GM12873 (cell line): Measurements from ENCODE around the gene TTC23.

Experiments
- CTCF ChIP-seq: IDR thresholded peaks from 2 replicates; pipeline ENCODE4 v1.5.1; 2012; ENCODE audit warnings: low read depth, mild to moderate bottlenecking, moderate library complexity, low read length, control low read depth; ENCODE audit not compliant: insufficient read depth; ENCODE audit errors: missing control alignments

The TTC23 gene

GRCh38 chr15:99129644-99130043 lies 119.7 kb downstream of the TTC23 start:
- no peak for TF ChIP-seq CTCF

- no peak for TF ChIP-seq CTCF
These were observed 121.0 kb downstream of the TTC23 start for GRCh38 chr15:99128411-99128810.

- no peak for TF ChIP-seq CTCF
These were observed 121.6 kb downstream of the TTC23 start for GRCh38 chr15:99127773-99128172.

- TF ChIP-seq CTCF = no peak
These were observed 122.5 kb downstream of the TTC23 start for GRCh38 chr15:99126930-99127329.

GRCh38 chr15:99126131-99126588 lies 123.2 kb downstream of the TTC23 start:
- no peak for TF ChIP-seq CTCF

GRCh38 chr15:99125061-99125891 lies 124.1 kb downstream of the TTC23 start:
- no peak for TF ChIP-seq CTCF

- no peak for TF ChIP-seq CTCF
These were observed 124.7 kb downstream of the TTC23 start for GRCh38 chr15:99124641-99125040.
